Subcutaneous adipose tissue (tissue), 4 donors: ENCODE results near the gene DHCR24. TPM values are rescaled to one million over a fixed set of nuclear protein-coding genes. Genes with fewer than 3 reads are reported as not detected.

Source experiments
- CTCF ChIP-seq: fragments of 450-650 bp; IDR thresholded peaks from one replicate; pipeline ENCODE4 v1.5.1; 2016; ENCODE audit warnings: low read depth, mild to moderate bottlenecking, control low read depth, antibody characterized with exemption, moderate library complexity
- total RNA-seq, 4 donors: library from RNA; depleted of rRNA; stranded (reverse); fragments of >200 nt; gene quantifications; one replicate each; pipeline ENCODE4 v1.1.0, GENCODE V29; 2016

The DHCR24 gene
- total RNA-seq, 4 donors from 2014 or later: 66.2 to 180 (median 131) TPM

GRCh38 chr1:54859700-54860391 is 27.1 kb downstream of the DHCR24 start:
- no peak for TF ChIP-seq CTCF

GRCh38 chr1:54857746-54858561 is 29.0 kb downstream of the DHCR24 start:
- no peak for TF ChIP-seq CTCF

GRCh38 chr1:54857141-54857540 is 29.9 kb downstream of the DHCR24 start:
- no peak for TF ChIP-seq CTCF

- TF ChIP-seq CTCF: no peak
Measured at GRCh38 chr1:54854381-54855020, 32.5 kb downstream of the DHCR24 start.

GRCh38 chr1:54853793-54854370 is 33.1 kb downstream of the DHCR24 start:
- TF ChIP-seq CTCF: no peak

GRCh38 chr1:54853096-54853792 is 33.8 kb downstream of the DHCR24 start:
- TF ChIP-seq CTCF: no peak
